K562 (cell line): ENCODE results near the gene PRR7. TPM values are rescaled to one million over a fixed set of nuclear protein-coding genes. Genes with fewer than 3 reads are reported as not detected.

ENCODE experiments used
- ATF6 ChIP-seq: sonication (generic); formaldehyde crosslinking; IDR thresholded peaks from 2 replicates; pipeline ENCODE4 v1.4.0; 2020; ENCODE audit warnings: mild to moderate bottlenecking, missing genetic modification reagents
- CTCFL ChIP-seq: IDR thresholded peaks from 2 replicates; pipeline ENCODE4 v1.6.1; 2011; ENCODE audit warnings: borderline replicate concordance, low read depth, mild to moderate bottlenecking, moderate library complexity, low read length; ENCODE audit not compliant: insufficient read depth, poor library complexity, severe bottlenecking
- E4F1 ChIP-seq: fragments of 250-450 bp; sonication (Bioruptor Pico); IDR thresholded peaks from 2 replicates; pipeline ENCODE4 v1.5.0; 2021; ENCODE audit warnings: mild to moderate bottlenecking, borderline replicate concordance
- HDAC2 ChIP-seq: fragments of 450-650 bp; IDR thresholded peaks from 2 replicates; pipeline ENCODE4 v1.6.1; 2016; ENCODE audit warnings: mild to moderate bottlenecking
- JUN ChIP-seq, 2 experiments: sonication (generic) in 1 of 2; formaldehyde crosslinking in 1 of 2; IDR thresholded peaks; 2 replicates each; pipeline versions ENCODE4 v1.6.1 to v1.8.0; 2012 to 2022; ENCODE audit warnings: borderline replicate concordance in 2 of 2, mild to moderate bottlenecking in 2 of 2, improper control_type of control experiment in 1 of 2, low read depth in 1 of 2, low read length in 1 of 2, missing genetic modification reagents in 1 of 2
- MITF ChIP-seq: IDR thresholded peaks from 2 replicates; pipeline ENCODE4 v1.6.1; 2014; ENCODE audit warnings: antibody characterized with exemption
- NFIC ChIP-seq: fragments of 450-650 bp; IDR thresholded peaks from 2 replicates; pipeline ENCODE4 v1.6.1; 2017; ENCODE audit warnings: mild to moderate bottlenecking, inconsistent platforms
- NR4A1 ChIP-seq, 2 experiments: fragments of 250-450 bp in 1 of 2; fragments of 450-650 bp in 1 of 2; sonication (Bioruptor Pico) in 1 of 2; IDR thresholded peaks; 2 replicates each; pipeline versions ENCODE4 v1.4.0 to v1.6.1; 2016 to 2020; ENCODE audit warnings: mild to moderate bottlenecking in 2 of 2, missing compliant biosample characterization in 1 of 2, missing genetic modification characterization in 1 of 2, moderate library complexity in 1 of 2
- PHF8 ChIP-seq: fragments of 200-600 bp; sonication (generic); IDR thresholded peaks from 2 replicates; pipeline ENCODE4 v1.6.1; 2012; ENCODE audit warnings: mixed run types, mild to moderate bottlenecking, inconsistent platforms, low read length, moderate library complexity, borderline replicate concordance
- TAF1 ChIP-seq: IDR thresholded peaks from 2 replicates; pipeline ENCODE4 v1.6.1; 2011; ENCODE audit warnings: mild to moderate bottlenecking, low read length, moderate library complexity; ENCODE audit not compliant: insufficient read depth, control insufficient read depth, severe bottlenecking; ENCODE audit errors: extremely low read depth
- TRIM24 ChIP-seq, 2 experiments: fragments of 450-650 bp; IDR thresholded peaks; 2 replicates each; pipeline ENCODE4 v1.6.1; 2016
- VEZF1 ChIP-seq: fragments of 200-800 bp; sonication (Bioruptor generic); IDR thresholded peaks from 2 replicates; pipeline ENCODE4 v1.6.1; 2017; ENCODE audit warnings: missing genetic modification characterization, missing compliant biosample characterization
- ZNF197 ChIP-seq: fragments of 200-800 bp; sonication (Bioruptor generic); IDR thresholded peaks from 2 replicates; pipeline ENCODE4 v1.6.1; 2016; ENCODE audit warnings: low read depth, missing genetic modification characterization, missing compliant biosample characterization
- ZNF217 ChIP-seq: sonication (generic); formaldehyde crosslinking; IDR thresholded peaks from 2 replicates; pipeline ENCODE4 v1.8.0; 2022; ENCODE audit warnings: mild to moderate bottlenecking, missing genetic modification reagents
- polyA plus RNA-seq, 8 experiments: library from polyadenylated mRNA; depleted of rRNA in 4 of 8; stranded (reverse) in 5 of 8; unstranded in 3 of 8; fragments of >200 nt; fragmentation: Nextera tagmentation in 2 of 8; fragmentation: Illumina TruSeq in 1 of 8; extraction: Ambion mirVana in 2 of 8; extraction: Trizol in 1 of 8; gene quantifications; 2 replicates each; pipeline versions ENCODE4 v1.2.1 to v1.2.3, GENCODE V29; 2011 to 2014; ENCODE audit warnings: inconsistent platforms in 1 of 8, missing spikeins in 1 of 8
- total RNA-seq, 7 experiments: library from RNA; depleted of rRNA in 6 of 7; stranded (reverse); fragments of >200 nt in 6 of 7; fragmentation: Illumina TruSeq in 2 of 7; extraction: Trizol in 2 of 7; gene quantifications; 2 replicates each; pipeline versions ENCODE4 v1.2.1 to v1.2.3, GENCODE V29; 2011 to 2021; ENCODE audit warnings: low replicate concordance in 1 of 7

Gene PRR7
- total and polyA plus RNA-seq, 9 of the 15 experiments (the other 6 are each of a cell fraction or from before 2014, with no cell fraction given) = 0.80 to 11.3 (median 10.4) TPM; not detected in 4

GRCh38 chr5:177446200-177447065 is at the start of gene PRR7 (continued):
- TF ChIP-seq VEZF1 (CRISPR knock-in tag) (peak; percentile 84), E4F1 (CRISPR knock-in tag) (peak; percentile 34; the same call in 1 of the 2 replicates), JUN (IDR thresholded peaks at IDR 0.05; ENCODE audit: borderline replicate concordance, low read depth, low read length) (no peak), JUN (CRISPR knock-in tag; IDR thresholded peaks at IDR 0.05; ENCODE audit: borderline replicate concordance) (no peak), MITF (peak; percentile 9; the same call in 1 of the 2 replicates), ZNF197 (CRISPR knock-in tag) (peak; percentile 74; the same call in 1 of the 2 replicates), NR4A1 (CRISPR knock-in tag; IDR thresholded peaks at IDR 0.05) (no peak; the same call in 1 of the 2 replicates), NR4A1 (tag; IDR thresholded peaks at IDR 0.05) (0 out of 2 replicates have a peak, but pooled peaks have one; percentile 61), HDAC2 (no peak), ZNF217 (CRISPR knock-in tag) (no peak), CTCFL (peak; percentile 41), NFIC (no peak), PHF8 (peak; percentile 37; the same call in 1 of the 2 replicates), TRIM24 (IDR thresholded peaks at IDR 0.05) (no peak), TAF1 (peak; percentile 32), ATF6 (CRISPR knock-in tag) (no peak)
